NCI-H82 treated with DMSO at 0.1 percent for 48 hours (cell line): ENCODE measurements around the gene CGNL1.

Experiments
- DNase-seq: peaks from one replicate; lab custom pipeline; 2025; ENCODE audit not compliant: unreplicated experiment; lab: John Stamatoyannopoulos, UW

Gene CGNL1

GRCh38 chr15:57353317-57353804 is 22.9 kb upstream of the CGNL1 start:
- DNase-seq = no peak

- no peak for DNase-seq
Observed at GRCh38 chr15:57354436-57355123, 21.7 kb upstream of the CGNL1 start.

- no peak for DNase-seq
Observed at GRCh38 chr15:57355259-57355658, 21.0 kb upstream of the CGNL1 start.

- no peak for DNase-seq
Observed at GRCh38 chr15:57356178-57356577, 20.1 kb upstream of the CGNL1 start.

GRCh38 chr15:57356636-57357035 is 19.7 kb upstream of the CGNL1 start:
- no peak for DNase-seq

GRCh38 chr15:57357799-57358198 is 18.5 kb upstream of the CGNL1 start:
- no peak for DNase-seq

GRCh38 chr15:57358571-57358970 is 17.7 kb upstream of the CGNL1 start:
- no peak for DNase-seq

GRCh38 chr15:57363661-57364060 is 12.6 kb upstream of the CGNL1 start:
- DNase-seq = no peak

GRCh38 chr15:57364282-57365007 is 11.9 kb upstream of the CGNL1 start:
- DNase-seq = no peak

- no peak for DNase-seq
Observed at GRCh38 chr15:57367556-57367955, 8.7 kb upstream of the CGNL1 start.

GRCh38 chr15:57370929-57371328 is 5.4 kb upstream of the CGNL1 start:
- DNase-seq = no peak

- no peak for DNase-seq
Observed at GRCh38 chr15:57373251-57373881, 2.9 kb upstream of the CGNL1 start.

GRCh38 chr15:57373882-57374276 is 2.4 kb upstream of the CGNL1 start:
- no peak for DNase-seq

- DNase-seq = no peak
Observed at GRCh38 chr15:57376696-57377477, 582 bp downstream of the CGNL1 start.

- no peak for DNase-seq
Observed at GRCh38 chr15:57377478-57377847, 1.2 kb downstream of the CGNL1 start.

- no peak for DNase-seq
Observed at GRCh38 chr15:57379487-57379886, 3.2 kb downstream of the CGNL1 start.

GRCh38 chr15:57380854-57381253 is 4.5 kb downstream of the CGNL1 start:
- no peak for DNase-seq

GRCh38 chr15:57382215-57382614 is 5.9 kb downstream of the CGNL1 start:
- peak; percentile 45 for DNase-seq

- DNase-seq = no peak
Observed at GRCh38 chr15:57382969-57383368, 6.7 kb downstream of the CGNL1 start.

GRCh38 chr15:57384024-57384423 is 7.7 kb downstream of the CGNL1 start:
- no peak for DNase-seq

- no peak for DNase-seq
Observed at GRCh38 chr15:57384816-57385215, 8.5 kb downstream of the CGNL1 start.
